Astrocyte (in vitro differentiated cells and primary cell): Measurements from ENCODE around the gene MMP21. TPM values are rescaled to one million over a fixed set of nuclear protein-coding genes. Genes with fewer than 3 reads are reported as not detected.

Experiments
- DNase-seq: peaks from one replicate; pipeline ENCODE4 v3.0.0-alpha.2; 2010; ENCODE audit warnings: low read depth
- FAIRE-seq: peaks from 2 replicates; lab custom pipeline; 2011; peaks lifted over from hg19 to GRCh38; lab: Jason Lieb, UNC
- H2AFZ ChIP-seq: 2 replicates; pipeline ENCODE4 v1.6.0; 2012; ENCODE audit warnings: low read depth, low read length, inconsistent platforms
- H3K27ac ChIP-seq: 2 replicates; pipeline ENCODE4 v1.5.1; 2011; ENCODE audit warnings: low read depth, low read length, inconsistent platforms
- H3K27me3 ChIP-seq: 2 replicates; pipeline ENCODE4 v1.6.0; 2011; ENCODE audit warnings: low read length, inconsistent platforms; ENCODE audit not compliant: insufficient read depth
- H3K36me3 ChIP-seq: 2 replicates; pipeline ENCODE4 v1.5.1; 2011; ENCODE audit warnings: low read length, inconsistent platforms; ENCODE audit not compliant: insufficient read depth
- H3K4me1 ChIP-seq: 2 replicates; pipeline ENCODE4 v1.5.1; 2011; ENCODE audit warnings: low read length, inconsistent platforms; ENCODE audit not compliant: insufficient read depth
- H3K4me2 ChIP-seq: 2 replicates; pipeline ENCODE4 v1.6.0; 2012; ENCODE audit warnings: low read length, inconsistent platforms
- H3K4me3 ChIP-seq: 2 replicates; pipeline ENCODE4 v1.5.1; 2011; ENCODE audit warnings: low read depth, mild to moderate bottlenecking, low read length, inconsistent platforms; ENCODE audit not compliant: insufficient read depth
- H3K79me2 ChIP-seq: 2 replicates; pipeline ENCODE4 v1.6.0; 2012; ENCODE audit warnings: mild to moderate bottlenecking, low read length, inconsistent platforms; ENCODE audit not compliant: insufficient read depth
- H3K9ac ChIP-seq: 2 replicates; pipeline ENCODE4 v1.6.0; 2012; ENCODE audit warnings: mild to moderate bottlenecking, low read length, inconsistent platforms
- H3K9me3 ChIP-seq: 2 replicates; pipeline ENCODE4 v1.5.1; 2012; ENCODE audit warnings: low read depth, mild to moderate bottlenecking, low read length, inconsistent platforms; ENCODE audit not compliant: insufficient read depth
- H4K20me1 ChIP-seq: 2 replicates; pipeline ENCODE4 v1.6.0; 2012; ENCODE audit warnings: low read length, inconsistent platforms; ENCODE audit not compliant: insufficient read depth
- H3K27ac Mint-ChIP-seq: one replicate; pipeline ENCODE4 v1.8.0; 2021; ENCODE audit warnings: mild to moderate bottlenecking, mixed read lengths; ENCODE audit not compliant: unreplicated experiment
- H3K27me3 Mint-ChIP-seq: one replicate; pipeline ENCODE4 v1.8.0; 2021; ENCODE audit warnings: low read depth, mixed read lengths; ENCODE audit not compliant: unreplicated experiment
- H3K36me3 Mint-ChIP-seq: one replicate; pipeline ENCODE4 v1.8.0; 2021; ENCODE audit warnings: low read depth, mixed read lengths; ENCODE audit not compliant: unreplicated experiment
- H3K4me1 Mint-ChIP-seq: one replicate; pipeline ENCODE4 v1.8.0; 2021; ENCODE audit warnings: low read depth, mixed read lengths; ENCODE audit not compliant: unreplicated experiment
- H3K4me3 Mint-ChIP-seq: one replicate; pipeline ENCODE4 v1.8.0; 2021; ENCODE audit warnings: mild to moderate bottlenecking, moderate library complexity, mixed read lengths; ENCODE audit not compliant: unreplicated experiment
- H3K9me3 Mint-ChIP-seq: one replicate; pipeline ENCODE4 v1.8.0; 2021; ENCODE audit warnings: mild to moderate bottlenecking, mixed read lengths; ENCODE audit not compliant: unreplicated experiment
- CTCF ChIP-seq: IDR thresholded peaks from 2 replicates; pipeline ENCODE4 v1.5.1; 2011; ENCODE audit warnings: low read depth, mild to moderate bottlenecking, inconsistent platforms, low read length, moderate library complexity; ENCODE audit not compliant: insufficient read depth
- EZH2 ChIP-seq: IDR thresholded peaks from 2 replicates; pipeline ENCODE4 v1.6.1; 2012; ENCODE audit warnings: mild to moderate bottlenecking, low read length, inconsistent platforms; ENCODE audit not compliant: insufficient read depth
- total RNA-seq: library from RNA; stranded (reverse); gene quantifications from 2 replicates; pipeline ENCODE4 v1.2.1, GENCODE V29; 2021

The MMP21 gene
- total RNA-seq, 1 donor from 2014 or later: not detected

GRCh38 chr10:125772864-125773180 is 2.8 kb downstream of the MMP21 start:
- FAIRE-seq (no peak), DNase-seq (no peak)
- no peaks in the 10 kb centered on the region for H3K79me2 ChIP-seq
- no peak overlapping the region for H3K27ac ChIP-seq
- H3K4me2 ChIP-seq: no peak overlapping the region
- H3K4me1 ChIP-seq: no peaks in the 10 kb centered on the region
- H3K36me3 ChIP-seq: no peaks in the 10 kb centered on the region
- no peaks in the 10 kb centered on the region for H3K9me3 ChIP-seq
- H3K27me3 Mint-ChIP-seq: peaks cover 23% of the 10 kb centered on the region
- no peak overlapping the region for H3K4me3 ChIP-seq
- no peak overlapping the region for H3K27ac Mint-ChIP-seq
- TF ChIP-seq CTCF (no peak), EZH2 (no peak)
- H3K9me3 Mint-ChIP-seq: peaks cover 4% of the 10 kb centered on the region
- H4K20me1 ChIP-seq: no peaks in the 10 kb centered on the region
- peaks cover 4% of the 10 kb centered on the region for H3K4me1 Mint-ChIP-seq
- no peak overlapping the region for H3K9ac ChIP-seq
- H3K27me3 ChIP-seq: no peaks in the 10 kb centered on the region
- H3K4me3 Mint-ChIP-seq: no peak overlapping the region
- H2AFZ ChIP-seq: no peak overlapping the region
- H3K36me3 Mint-ChIP-seq: peaks cover 7% of the 10 kb centered on the region

- Histone ChIP-seq H3K4me2 (no peak overlapping the region), H3K4me3 (no peak overlapping the region), H4K20me1 (no peaks in the 10 kb centered on the region), H3K9ac (no peak overlapping the region), H3K79me2 (no peaks in the 10 kb centered on the region), H3K27ac (no peak overlapping the region), H3K27me3 (no peaks in the 10 kb centered on the region), H3K9me3 (no peaks in the 10 kb centered on the region), H3K4me1 (no peaks in the 10 kb centered on the region), H3K36me3 (no peaks in the 10 kb centered on the region), H2AFZ (no peak overlapping the region)
- Mint-ChIP-seq H3K27ac (no peak overlapping the region), H3K27me3 (peaks cover 18% of the 10 kb centered on the region), H3K9me3 (peaks cover 2% of the 10 kb centered on the region), H3K4me3 (no peak overlapping the region), H3K36me3 (peaks cover 7% of the 10 kb centered on the region), H3K4me1 (peaks cover 4% of the 10 kb centered on the region)
- FAIRE-seq (no peak), DNase-seq (no peak)
- TF ChIP-seq EZH2 (no peak), CTCF (no peak)
These were observed 3.3 kb downstream of the MMP21 start for GRCh38 chr10:125772112-125772863.

GRCh38 chr10:125770844-125771243 is 4.8 kb downstream of the MMP21 start:
- Histone ChIP-seq H4K20me1 (no peaks in the 10 kb centered on the region), H3K4me2 (no peak overlapping the region), H3K36me3 (peaks cover 2% of the 10 kb centered on the region), H3K9ac (no peak overlapping the region), H3K9me3 (no peaks in the 10 kb centered on the region), H3K4me1 (no peaks in the 10 kb centered on the region), H3K4me3 (no peak overlapping the region), H3K79me2 (no peaks in the 10 kb centered on the region), H3K27ac (no peak overlapping the region), H2AFZ (no peak overlapping the region), H3K27me3 (no peaks in the 10 kb centered on the region)
- Mint-ChIP-seq H3K27me3 (peaks cover 4% of the 10 kb centered on the region), H3K9me3 (no peaks in the 10 kb centered on the region), H3K4me3 (no peak overlapping the region), H3K36me3 (peaks cover 7% of the 10 kb centered on the region), H3K4me1 (peaks cover 4% of the 10 kb centered on the region), H3K27ac (no peak overlapping the region)
- TF ChIP-seq CTCF (no peak), EZH2 (no peak)
- FAIRE-seq (no peak), DNase-seq (no peak)
